A673 (cell line): ENCODE measurements around the gene STON1.

Experiments used
- CTCF ChIP-seq: fragments of 300-800, 200-600 bp; sonication (generic); conservative IDR thresholded peaks from 2 replicates; pipeline ENCODE4 v1.5.1; 2017; ENCODE audit warnings: low read depth, mild to moderate bottlenecking, antibody characterized with exemption, low read length, moderate library complexity, mixed read lengths
- EZH2 ChIP-seq: fragments of 200-600 bp; sonication (generic); IDR thresholded peaks from 2 replicates; pipeline ENCODE4 v1.6.1; 2017; ENCODE audit warnings: borderline replicate concordance, low read depth, mild to moderate bottlenecking, mixed read lengths, antibody characterized with exemption, low read length; ENCODE audit not compliant: poor library complexity, severe bottlenecking

- TF ChIP-seq EZH2 (no peak), CTCF (no peak)
Measured at GRCh38 chr2:48534781-48535180, 4.8 kb downstream of the STON1 start.
